ENCODE data around the gene COL2A1.

DNA sequence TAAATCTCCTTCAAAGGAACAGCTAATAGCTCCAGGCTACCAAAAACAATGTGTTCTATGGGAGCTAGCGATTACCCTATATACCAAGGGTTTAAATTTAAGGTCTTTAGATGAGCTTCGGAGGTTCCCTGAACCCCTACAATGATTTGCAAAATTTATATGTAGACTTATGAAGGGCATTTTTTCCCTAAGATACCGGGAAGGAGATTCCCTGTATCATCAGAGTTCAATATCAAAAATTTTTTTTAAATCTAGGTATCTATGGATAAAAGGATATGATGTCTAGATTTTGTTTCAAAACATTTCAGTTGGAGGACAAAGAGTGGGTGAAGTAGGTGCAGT is 17.9 kb upstream of the COL2A1 start:
- TF ChIP-seq ZBTB26 (tag by site-specific recombination; optimal IDR thresholded peaks at IDR 0.05) (no peak), ZNF404 (tag by site-specific recombination; IDR thresholded peaks at IDR 0.05) (no peak), PRDM1 (tag by site-specific recombination; IDR thresholded peaks at IDR 0.05) (no peak), MEIS1 (CRISPR knock-in tag; IDR thresholded peaks at IDR 0.05; ENCODE audit: borderline replicate concordance) (no peak), ATF2 (tag by site-specific recombination; IDR thresholded peaks at IDR 0.05; ENCODE audit: low read depth) (no peak), REST (tag by site-specific recombination; IDR thresholded peaks at IDR 0.05) (no peak), ZNF501 (tag by site-specific recombination; IDR thresholded peaks at IDR 0.05) (no peak), ZNF600 (tag by site-specific recombination; IDR thresholded peaks at IDR 0.05) (no peak), ZNF747 (tag by site-specific recombination; IDR thresholded peaks at IDR 0.05) (no peak), ZNF830 (tag by site-specific recombination; IDR thresholded peaks at IDR 0.05; ENCODE audit: low read depth) (no peak), ZNF239 (tag by site-specific recombination; IDR thresholded peaks at IDR 0.05) (no peak)
- TF ChIP-seq, protein P1, sequence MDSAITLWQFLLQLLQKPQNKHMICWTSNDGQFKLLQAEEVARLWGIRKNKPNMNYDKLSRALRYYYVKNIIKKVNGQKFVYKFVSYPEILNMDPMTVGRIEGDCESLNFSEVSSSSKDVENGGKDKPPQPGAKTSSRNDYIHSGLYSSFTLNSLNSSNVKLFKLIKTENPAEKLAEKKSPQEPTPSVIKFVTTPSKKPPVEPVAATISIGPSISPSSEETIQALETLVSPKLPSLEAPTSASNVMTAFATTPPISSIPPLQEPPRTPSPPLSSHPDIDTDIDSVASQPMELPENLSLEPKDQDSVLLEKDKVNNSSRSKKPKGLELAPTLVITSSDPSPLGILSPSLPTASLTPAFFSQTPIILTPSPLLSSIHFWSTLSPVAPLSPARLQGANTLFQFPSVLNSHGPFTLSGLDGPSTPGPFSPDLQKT (IDR thresholded peaks at IDR 0.05; ENCODE audit: borderline replicate concordance, low read depth, low read length) = no peak
- TF ChIP-seq, protein P2, sequence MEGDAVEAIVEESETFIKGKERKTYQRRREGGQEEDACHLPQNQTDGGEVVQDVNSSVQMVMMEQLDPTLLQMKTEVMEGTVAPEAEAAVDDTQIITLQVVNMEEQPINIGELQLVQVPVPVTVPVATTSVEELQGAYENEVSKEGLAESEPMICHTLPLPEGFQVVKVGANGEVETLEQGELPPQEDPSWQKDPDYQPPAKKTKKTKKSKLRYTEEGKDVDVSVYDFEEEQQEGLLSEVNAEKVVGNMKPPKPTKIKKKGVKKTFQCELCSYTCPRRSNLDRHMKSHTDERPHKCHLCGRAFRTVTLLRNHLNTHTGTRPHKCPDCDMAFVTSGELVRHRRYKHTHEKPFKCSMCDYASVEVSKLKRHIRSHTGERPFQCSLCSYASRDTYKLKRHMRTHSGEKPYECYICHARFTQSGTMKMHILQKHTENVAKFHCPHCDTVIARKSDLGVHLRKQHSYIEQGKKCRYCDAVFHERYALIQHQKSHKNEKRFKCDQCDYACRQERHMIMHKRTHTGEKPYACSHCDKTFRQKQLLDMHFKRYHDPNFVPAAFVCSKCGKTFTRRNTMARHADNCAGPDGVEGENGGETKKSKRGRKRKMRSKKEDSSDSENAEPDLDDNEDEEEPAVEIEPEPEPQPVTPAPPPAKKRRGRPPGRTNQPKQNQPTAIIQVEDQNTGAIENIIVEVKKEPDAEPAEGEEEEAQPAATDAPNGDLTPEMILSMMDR (tag by site-specific recombination; IDR thresholded peaks at IDR 0.05) = no peak
- TF ChIP-seq, protein P3, sequence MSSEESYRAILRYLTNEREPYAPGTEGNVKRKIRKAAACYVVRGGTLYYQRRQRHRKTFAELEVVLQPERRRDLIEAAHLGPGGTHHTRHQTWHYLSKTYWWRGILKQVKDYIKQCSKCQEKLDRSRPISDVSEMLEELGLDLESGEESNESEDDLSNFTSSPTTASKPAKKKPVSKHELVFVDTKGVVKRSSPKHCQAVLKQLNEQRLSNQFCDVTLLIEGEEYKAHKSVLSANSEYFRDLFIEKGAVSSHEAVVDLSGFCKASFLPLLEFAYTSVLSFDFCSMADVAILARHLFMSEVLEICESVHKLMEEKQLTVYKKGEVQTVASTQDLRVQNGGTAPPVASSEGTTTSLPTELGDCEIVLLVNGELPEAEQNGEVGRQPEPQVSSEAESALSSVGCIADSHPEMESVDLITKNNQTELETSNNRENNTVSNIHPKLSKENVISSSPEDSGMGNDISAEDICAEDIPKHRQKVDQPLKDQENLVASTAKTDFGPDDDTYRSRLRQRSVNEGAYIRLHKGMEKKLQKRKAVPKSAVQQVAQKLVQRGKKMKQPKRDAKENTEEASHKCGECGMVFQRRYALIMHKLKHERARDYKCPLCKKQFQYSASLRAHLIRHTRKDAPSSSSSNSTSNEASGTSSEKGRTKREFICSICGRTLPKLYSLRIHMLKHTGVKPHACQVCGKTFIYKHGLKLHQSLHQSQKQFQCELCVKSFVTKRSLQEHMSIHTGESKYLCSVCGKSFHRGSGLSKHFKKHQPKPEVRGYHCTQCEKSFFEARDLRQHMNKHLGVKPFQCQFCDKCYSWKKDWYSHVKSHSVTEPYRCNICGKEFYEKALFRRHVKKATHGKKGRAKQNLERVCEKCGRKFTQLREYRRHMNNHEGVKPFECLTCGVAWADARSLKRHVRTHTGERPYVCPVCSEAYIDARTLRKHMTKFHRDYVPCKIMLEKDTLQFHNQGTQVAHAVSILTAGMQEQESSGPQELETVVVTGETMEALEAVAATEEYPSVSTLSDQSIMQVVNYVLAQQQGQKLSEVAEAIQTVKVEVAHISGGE (tag by site-specific recombination; conservative IDR thresholded peaks at IDR 0.05; ENCODE audit: low read depth) = no peak

Measured in HEK293 (cell line).